ENCODE data around the gene PLD5.

The PLD5 gene

GRCh38 chr1:242034392-242034791, 490.1 kb downstream of the PLD5 start:
- no peak for TF ChIP-seq CTCF (IDR thresholded peaks at IDR 0.05; ENCODE audit: low read depth, low read length)

GRCh38 chr1:242033447-242033846, 491.1 kb downstream of the PLD5 start:
- H3K4me3 ChIP-seq (replicated peaks in 1 of 2; ENCODE audit: low read depth in 2 of 2, low read length in 2 of 2) = no peak overlapping the region
- TF ChIP-seq CTCF (IDR thresholded peaks at IDR 0.05; ENCODE audit: low read depth, low read length) = no peak
- no peak for DNase-seq (ENCODE audit: low read depth in 2 of 2)

More at GRCh38 chr1:242034392-242034791, 490.1 kb downstream of the PLD5 start:
- no peak overlapping the region for H3K4me3 ChIP-seq (replicated peaks in 1 of 2; ENCODE audit: low read depth in 2 of 2, low read length in 2 of 2)
- no peak for DNase-seq (ENCODE audit: low read depth in 2 of 2)
